Measurements from ENCODE around the gene LACRT.

The LACRT gene

GRCh38 chr12:54649825-54650224 is 15.1 kb upstream of the LACRT start:
- no peaks in the 10 kb centered on the region for H3K9me3 ChIP-seq (ENCODE audit: insufficient read depth, low read length, severe bottlenecking)
- no peak overlapping the region for H3K4me2 ChIP-seq (ENCODE audit: insufficient read depth, low read length)
- TF ChIP-seq EZH2 (IDR thresholded peaks at IDR 0.05; ENCODE audit: borderline replicate concordance, low read depth, low read length, severe bottlenecking) (no peak), CTCF (IDR thresholded peaks at IDR 0.05; ENCODE audit: borderline replicate concordance, extremely low read depth, low read length, poor library complexity, severe bottlenecking) (no peak)
- ATAC-seq (ENCODE audit: insufficient read depth, low read depth) (no peak), DNase-seq (no peak)
- H3K9ac ChIP-seq (ENCODE audit: low read depth, low read length) = no peak overlapping the region
- no peaks in the 10 kb centered on the region for H3K4me1 ChIP-seq (ENCODE audit: insufficient read depth, low read length)
- peaks cover 46% of the 10 kb centered on the region for H3K27me3 ChIP-seq (ENCODE audit: insufficient read depth, low read length, poor library complexity)
- no peak overlapping the region for H3K27ac ChIP-seq (ENCODE audit: low read length)
- H3K79me2 ChIP-seq (ENCODE audit: insufficient read depth, low read length) = no peaks in the 10 kb centered on the region
- H2AFZ ChIP-seq (ENCODE audit: low read depth, low read length) = no peak overlapping the region
- no peaks in the 10 kb centered on the region for H4K20me1 ChIP-seq (ENCODE audit: insufficient read depth, low read length)
- no peak overlapping the region for H3K4me3 ChIP-seq (ENCODE audit: low read depth in 1 of 2, low read length in 2 of 2)
- H3K36me3 ChIP-seq (ENCODE audit: insufficient read depth, low read length) = no peaks in the 10 kb centered on the region

GRCh38 chr12:54648265-54648664 is 13.6 kb upstream of the LACRT start, which contains the start of gene DCD:
DCD (minus strand) TSS chr12:54648365; CDS start chr12:54648303, 62 bp downstream.
- Histone ChIP-seq H3K79me2 (ENCODE audit: insufficient read depth, low read length) (no peaks in the 10 kb centered on the region), H2AFZ (ENCODE audit: low read depth, low read length) (no peak within 1 kb of the TSS), H3K27me3 (ENCODE audit: insufficient read depth, low read length, poor library complexity) (peaks cover 53% of the 10 kb centered on the region), H3K9me3 (ENCODE audit: insufficient read depth, low read length, severe bottlenecking) (no peaks in the 10 kb centered on the region), H3K36me3 (ENCODE audit: insufficient read depth, low read length) (no peaks in the 10 kb centered on the region), H3K4me2 (ENCODE audit: insufficient read depth, low read length) (no peak within 1 kb of the TSS), H4K20me1 (ENCODE audit: insufficient read depth, low read length) (no peaks in the 10 kb centered on the region), H3K27ac (ENCODE audit: low read length) (no peak within 1 kb of the TSS), H3K9ac (ENCODE audit: low read depth, low read length) (no peak within 1 kb of the TSS), H3K4me3 (ENCODE audit: low read depth in 1 of 2, low read length in 2 of 2) (no peak within 1 kb of the TSS), H3K4me1 (ENCODE audit: insufficient read depth, low read length) (no peaks in the 10 kb centered on the region)
- no peak for DNase-seq
- no peak for ATAC-seq (ENCODE audit: insufficient read depth, low read depth)
- TF ChIP-seq CTCF (IDR thresholded peaks at IDR 0.05; ENCODE audit: borderline replicate concordance, extremely low read depth, low read length, poor library complexity, severe bottlenecking) (no peak), EZH2 (IDR thresholded peaks at IDR 0.05; ENCODE audit: borderline replicate concordance, low read depth, low read length, severe bottlenecking) (no peak)

GRCh38 chr12:54641554-54641953 is 6.9 kb upstream of the LACRT start:
- Histone ChIP-seq H3K4me3 (ENCODE audit: low read depth in 1 of 2, low read length in 2 of 2) (no peak overlapping the region), H3K27ac (ENCODE audit: low read length) (no peak overlapping the region)
- no peak for ATAC-seq (ENCODE audit: insufficient read depth, low read depth)

More at GRCh38 chr12:54641554-54641953, 6.9 kb upstream of the LACRT start:
- Histone ChIP-seq H3K4me1 (ENCODE audit: insufficient read depth, low read length) (no peaks in the 10 kb centered on the region), H4K20me1 (ENCODE audit: insufficient read depth, low read length) (no peaks in the 10 kb centered on the region), H3K4me2 (ENCODE audit: insufficient read depth, low read length) (no peak overlapping the region), H3K27me3 (ENCODE audit: insufficient read depth, low read length, poor library complexity) (peaks cover 32% of the 10 kb centered on the region), H2AFZ (ENCODE audit: low read depth, low read length) (no peak overlapping the region), H3K9me3 (ENCODE audit: insufficient read depth, low read length, severe bottlenecking) (no peaks in the 10 kb centered on the region), H3K9ac (ENCODE audit: low read depth, low read length) (no peak overlapping the region), H3K36me3 (ENCODE audit: insufficient read depth, low read length) (no peaks in the 10 kb centered on the region), H3K79me2 (ENCODE audit: insufficient read depth, low read length) (no peaks in the 10 kb centered on the region)
- TF ChIP-seq CTCF (IDR thresholded peaks at IDR 0.05; ENCODE audit: borderline replicate concordance, extremely low read depth, low read length, poor library complexity, severe bottlenecking) (no peak), EZH2 (IDR thresholded peaks at IDR 0.05; ENCODE audit: borderline replicate concordance, low read depth, low read length, severe bottlenecking) (no peak)
- no peak for DNase-seq

All from DND-41 (cell line).